HEK293T (cell line): ENCODE data around the gene KCNC3.

ENCODE experiments used
- FOXM1 ChIP-seq: fragments of 450-650 bp; IDR thresholded peaks from 2 replicates; pipeline ENCODE4 v1.6.1; 2017; ENCODE audit warnings: mild to moderate bottlenecking, borderline replicate concordance
- HDGF ChIP-seq: fragments of 450-650 bp; IDR thresholded peaks from 2 replicates; pipeline ENCODE4 v1.6.1; 2017; ENCODE audit warnings: antibody characterized with exemption, borderline replicate concordance
- NFRKB ChIP-seq: fragments of 450-650 bp; IDR thresholded peaks from 2 replicates; pipeline ENCODE4 v1.6.1; 2016; ENCODE audit warnings: mild to moderate bottlenecking, moderate library complexity

DNA sequence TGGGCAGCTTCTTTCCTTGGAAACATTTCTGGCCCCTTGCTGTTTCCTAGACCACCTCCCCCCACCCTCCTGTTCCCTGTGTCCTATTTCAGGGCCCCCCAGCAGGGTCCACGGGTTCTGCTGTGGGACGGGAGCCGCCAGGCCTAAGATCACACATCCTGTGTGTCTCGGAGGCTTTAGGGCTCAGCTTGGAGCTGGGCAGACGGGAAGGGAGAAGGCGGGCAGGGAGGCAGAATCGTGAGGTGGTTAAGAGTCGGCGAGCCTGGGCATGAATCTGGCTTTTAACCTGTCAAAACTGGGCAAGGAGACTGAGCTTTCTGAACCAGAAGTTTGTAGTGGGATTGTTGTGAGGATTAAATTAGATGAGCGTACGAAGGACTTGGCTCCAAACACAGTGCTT lies 4.8 kb downstream of the KCNC3 start:
- TF ChIP-seq FOXM1 (no peak), NFRKB (no peak), HDGF (no peak)
